ENCODE results near the gene CFI. TPM values are rescaled to one million over a fixed set of nuclear protein-coding genes. Genes with fewer than 3 reads are reported as not detected.

Gene CFI
- total RNA-seq (2014; rRNA removed; shearing (Covaris generic)) (not detected in 2 replicates), total RNA-seq (2022) (not detected in 2 replicates), Bru-seq, nascent RNA (not detected), BruChase-seq, experiment 1, labeled RNA remaining after a 6-hour chase (not detected), BruChase-seq, experiment 2, labeled RNA remaining after a 2-hour chase (not detected)
- long read RNA-seq, result 0 reads

GRCh38 chr4:109801895-109802319 is at the start of gene CFI:
CFI (minus strand) TSS chr4:109801999; CDS start chr4:109801971, 28 bp downstream.
- Histone ChIP-seq H3K9me3 (ENCODE audit: low read length) (no peaks in the 10 kb centered on the region), H4K20me1 (ENCODE audit: insufficient read depth, low read length) (no peaks in the 10 kb centered on the region), H3K79me2 (ENCODE audit: insufficient read depth, low read depth, low read length) (no peaks in the 10 kb centered on the region), H2AFZ (ENCODE audit: low read length) (no peak within 1 kb of the TSS), H3K36me3 (ENCODE audit: insufficient read depth, low read length) (no peaks in the 10 kb centered on the region), H3K4me2 (ENCODE audit: low read length) (no peak within 1 kb of the TSS), H3K9me2 (ENCODE audit: insufficient read depth, low read length) (no peaks in the 10 kb centered on the region), H3K27ac (ENCODE audit: low read depth, low read length, poor library complexity, severe bottlenecking) (no peak within 1 kb of the TSS), H3K4me3 (ENCODE audit: low read depth, low read length, poor library complexity, severe bottlenecking) (no peak within 1 kb of the TSS), H3K4me1 (ENCODE audit: insufficient read depth, low read length, poor library complexity, severe bottlenecking) (no peaks in the 10 kb centered on the region)
- DNase-seq (ENCODE audit: low spot score), result no peak
- CTCF ChIA-PET (ENCODE audit: unreplicated experiment), result no interaction called here
- no TSS peak for BruUV-seq (replicated peaks)
- POLR2A ChIA-PET, result interaction anchor here (0.6 to 1.0 kb wide), 2 partner anchors 23 to 384 kb away, joined by 3 read pairs; no protein-coding TSS in a partner anchor
- TF ChIP-seq, protein P1, sequence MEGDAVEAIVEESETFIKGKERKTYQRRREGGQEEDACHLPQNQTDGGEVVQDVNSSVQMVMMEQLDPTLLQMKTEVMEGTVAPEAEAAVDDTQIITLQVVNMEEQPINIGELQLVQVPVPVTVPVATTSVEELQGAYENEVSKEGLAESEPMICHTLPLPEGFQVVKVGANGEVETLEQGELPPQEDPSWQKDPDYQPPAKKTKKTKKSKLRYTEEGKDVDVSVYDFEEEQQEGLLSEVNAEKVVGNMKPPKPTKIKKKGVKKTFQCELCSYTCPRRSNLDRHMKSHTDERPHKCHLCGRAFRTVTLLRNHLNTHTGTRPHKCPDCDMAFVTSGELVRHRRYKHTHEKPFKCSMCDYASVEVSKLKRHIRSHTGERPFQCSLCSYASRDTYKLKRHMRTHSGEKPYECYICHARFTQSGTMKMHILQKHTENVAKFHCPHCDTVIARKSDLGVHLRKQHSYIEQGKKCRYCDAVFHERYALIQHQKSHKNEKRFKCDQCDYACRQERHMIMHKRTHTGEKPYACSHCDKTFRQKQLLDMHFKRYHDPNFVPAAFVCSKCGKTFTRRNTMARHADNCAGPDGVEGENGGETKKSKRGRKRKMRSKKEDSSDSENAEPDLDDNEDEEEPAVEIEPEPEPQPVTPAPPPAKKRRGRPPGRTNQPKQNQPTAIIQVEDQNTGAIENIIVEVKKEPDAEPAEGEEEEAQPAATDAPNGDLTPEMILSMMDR (conservative IDR thresholded peaks at IDR 0.05; ENCODE audit: low read length), result no peak
- TF ChIP-seq EZH2phosphoT487 (IDR thresholded peaks at IDR 0.05; ENCODE audit: borderline replicate concordance, low read depth, low read length), result no peak
- intact Hi-C loops (cut with micrococcal nuclease; ENCODE audit: unreplicated experiment), result no loop called here

GRCh38 chr4:109850601-109851000 is 48.8 kb upstream of the CFI start:
- Histone ChIP-seq H3K9me3 (ENCODE audit: low read length) (no peaks in the 10 kb centered on the region), H3K36me3 (ENCODE audit: insufficient read depth, low read length) (no peaks in the 10 kb centered on the region), H3K27ac (ENCODE audit: low read depth, low read length, poor library complexity, severe bottlenecking) (no peak overlapping the region), H4K20me1 (ENCODE audit: insufficient read depth, low read length) (no peaks in the 10 kb centered on the region), H3K4me3 (ENCODE audit: low read depth, low read length, poor library complexity, severe bottlenecking) (no peak overlapping the region), H3K4me1 (ENCODE audit: insufficient read depth, low read length, poor library complexity, severe bottlenecking) (no peaks in the 10 kb centered on the region), H2AFZ (ENCODE audit: low read length) (no peak overlapping the region), H3K79me2 (ENCODE audit: insufficient read depth, low read depth, low read length) (no peaks in the 10 kb centered on the region), H3K9me2 (ENCODE audit: insufficient read depth, low read length) (no peaks in the 10 kb centered on the region), H3K4me2 (ENCODE audit: low read length) (no peak overlapping the region)
- ChIA-PET POLR2A (no interaction called here), CTCF (ENCODE audit: unreplicated experiment) (no interaction called here)
- no TSS peak for BruUV-seq (replicated peaks)
- no peak for DNase-seq (ENCODE audit: low spot score)
- intact Hi-C loops (cut with micrococcal nuclease; ENCODE audit: unreplicated experiment), result no loop called here
- TF ChIP-seq, protein P1 (conservative IDR thresholded peaks at IDR 0.05; ENCODE audit: low read length), result no peak
- TF ChIP-seq EZH2phosphoT487 (IDR thresholded peaks at IDR 0.05; ENCODE audit: borderline replicate concordance, low read depth, low read length), result no peak

GRCh38 chr4:109848501-109848900 is 46.7 kb upstream of the CFI start:
- BruUV-seq (replicated peaks), result no TSS peak
- Histone ChIP-seq H3K79me2 (ENCODE audit: insufficient read depth, low read depth, low read length) (no peaks in the 10 kb centered on the region), H3K4me1 (ENCODE audit: insufficient read depth, low read length, poor library complexity, severe bottlenecking) (no peaks in the 10 kb centered on the region), H3K27ac (ENCODE audit: low read depth, low read length, poor library complexity, severe bottlenecking) (no peak overlapping the region), H3K9me2 (ENCODE audit: insufficient read depth, low read length) (no peaks in the 10 kb centered on the region), H3K4me3 (ENCODE audit: low read depth, low read length, poor library complexity, severe bottlenecking) (no peak overlapping the region), H2AFZ (ENCODE audit: low read length) (no peak overlapping the region), H3K9me3 (ENCODE audit: low read length) (no peaks in the 10 kb centered on the region), H3K36me3 (ENCODE audit: insufficient read depth, low read length) (no peaks in the 10 kb centered on the region), H4K20me1 (ENCODE audit: insufficient read depth, low read length) (no peaks in the 10 kb centered on the region), H3K4me2 (ENCODE audit: low read length) (no peak overlapping the region)
- intact Hi-C loops (cut with micrococcal nuclease; ENCODE audit: unreplicated experiment), result no loop called here
- TF ChIP-seq EZH2phosphoT487 (IDR thresholded peaks at IDR 0.05; ENCODE audit: borderline replicate concordance, low read depth, low read length), result no peak
- TF ChIP-seq, protein P1 (conservative IDR thresholded peaks at IDR 0.05; ENCODE audit: low read length), result no peak
- ChIA-PET CTCF (ENCODE audit: unreplicated experiment) (no interaction called here), POLR2A (interaction anchor here (0.7 to 1.4 kb wide), 2 partner anchors 57 to 725 kb away, joined by 3 to 4 read pairs; no protein-coding TSS in a partner anchor)
- DNase-seq (ENCODE audit: low spot score), result no peak
